A549 (cell line): ENCODE measurements around the gene NXPH4.

ENCODE experiments used
- BHLHE40 ChIP-seq: IDR thresholded peaks from 2 replicates; pipeline ENCODE4 v1.6.1; 2012; ENCODE audit warnings: low read depth, low read length, inconsistent platforms
- CBX2 ChIP-seq: fragments of 200-600 bp; sonication (generic); IDR thresholded peaks from 2 replicates; pipeline ENCODE4 v1.6.1; 2016; ENCODE audit warnings: low read depth, mild to moderate bottlenecking, borderline replicate concordance
- E2F6 ChIP-seq: IDR thresholded peaks from 2 replicates; pipeline ENCODE4 v1.6.1; 2012; ENCODE audit warnings: low read depth, borderline replicate concordance
- EP300 ChIP-seq, 2 experiments: fragments of >200 bp; sonication (Bioruptor Twin); formaldehyde crosslinking; IDR thresholded peaks; 2 replicates in 1 of 2; 3 replicates in 1 of 2; pipeline ENCODE4 v1.6.1; 2016 to 2017
- HES2 ChIP-seq: fragments of >200 bp; sonication (Bioruptor Twin); formaldehyde crosslinking; IDR thresholded peaks from 2 replicates; pipeline ENCODE4 v1.6.1; 2016
- HEYL ChIP-seq: fragments of 250-450 bp; sonication (Bioruptor Pico); IDR thresholded peaks from 2 replicates; pipeline ENCODE4 v1.8.0; 2021; ENCODE audit warnings: mild to moderate bottlenecking, moderate library complexity
- HMGXB4 ChIP-seq: fragments of 250-450 bp; sonication (Bioruptor Pico); IDR thresholded peaks from 2 replicates; pipeline ENCODE4 v1.5.0; 2021; ENCODE audit warnings: mild to moderate bottlenecking, moderate library complexity, borderline replicate concordance
- MAFK ChIP-seq: fragments of 450-650 bp; IDR thresholded peaks from 2 replicates; pipeline ENCODE4 v1.6.1; 2014; ENCODE audit not compliant: partially characterized antibody
- MAX ChIP-seq: IDR thresholded peaks from 2 replicates; pipeline ENCODE4 v1.6.1; 2012
- NFE2L2 ChIP-seq: fragments of 150-350 bp; conservative IDR thresholded peaks from 2 replicates; pipeline ENCODE4 v1.6.1; 2014; ENCODE audit warnings: low read length
- NR3C1 ChIP-seq: fragments of >200 bp; sonication (Bioruptor Twin); formaldehyde crosslinking; IDR thresholded peaks from 3 replicates; pipeline ENCODE4 v1.6.1; 2017
- POLR2A ChIP-seq: IDR thresholded peaks from 2 replicates; pipeline ENCODE4 v1.6.1; 2012; ENCODE audit warnings: mild to moderate bottlenecking, low read length
- SREBF2 ChIP-seq: fragments of 450-650 bp; IDR thresholded peaks from 2 replicates; pipeline ENCODE4 v1.6.1; 2014; ENCODE audit warnings: mild to moderate bottlenecking, moderate library complexity
- TF ChIP-seq, protein P1 (sequence below): fragments of >200 bp; sonication (Bioruptor Twin); formaldehyde crosslinking; IDR thresholded peaks from 3 replicates; pipeline ENCODE4 v1.5.1; 2016

DNA sequence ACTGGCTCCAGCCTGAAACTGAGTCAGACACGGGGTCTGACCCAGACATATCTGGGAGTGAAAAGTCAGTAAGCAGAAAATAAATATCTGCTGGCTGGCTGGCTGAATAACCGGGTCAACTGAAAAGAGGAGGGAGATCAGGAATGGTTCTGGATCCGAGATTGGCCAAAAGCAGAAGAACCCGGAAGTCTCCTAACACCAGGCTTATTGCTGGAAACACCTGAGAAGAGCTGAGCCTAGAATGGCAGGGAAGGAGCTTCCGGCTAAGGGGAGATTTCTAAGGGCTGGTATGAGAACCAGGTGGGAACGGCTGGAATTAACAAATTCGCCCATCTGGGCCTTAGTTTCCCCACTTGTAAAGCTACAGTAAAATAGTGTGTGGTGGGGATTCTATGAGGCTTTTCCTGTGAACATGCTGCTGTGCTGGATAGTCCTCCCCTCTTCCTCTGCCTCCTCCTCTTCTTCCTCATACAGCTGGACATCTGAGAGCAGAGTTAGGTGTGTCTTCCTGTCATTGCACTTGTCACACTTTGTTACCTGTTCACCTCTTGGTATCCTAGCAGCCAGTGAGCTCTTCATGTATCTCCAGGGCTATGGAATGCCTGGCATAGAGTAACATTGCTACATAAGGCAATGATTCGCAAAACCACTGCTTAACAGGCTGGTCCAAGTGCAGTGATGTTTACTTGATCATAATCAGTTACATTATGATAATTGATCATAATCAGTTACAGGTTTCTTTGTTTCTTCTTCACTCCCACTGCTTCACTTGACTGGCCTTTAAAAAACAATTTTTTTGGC lies 10.9 kb downstream of the NXPH4 start:
- no peak for TF ChIP-seq BHLHE40
- no peak for TF ChIP-seq POLR2A
- no peak for TF ChIP-seq HES2
- TF ChIP-seq, protein P1, sequence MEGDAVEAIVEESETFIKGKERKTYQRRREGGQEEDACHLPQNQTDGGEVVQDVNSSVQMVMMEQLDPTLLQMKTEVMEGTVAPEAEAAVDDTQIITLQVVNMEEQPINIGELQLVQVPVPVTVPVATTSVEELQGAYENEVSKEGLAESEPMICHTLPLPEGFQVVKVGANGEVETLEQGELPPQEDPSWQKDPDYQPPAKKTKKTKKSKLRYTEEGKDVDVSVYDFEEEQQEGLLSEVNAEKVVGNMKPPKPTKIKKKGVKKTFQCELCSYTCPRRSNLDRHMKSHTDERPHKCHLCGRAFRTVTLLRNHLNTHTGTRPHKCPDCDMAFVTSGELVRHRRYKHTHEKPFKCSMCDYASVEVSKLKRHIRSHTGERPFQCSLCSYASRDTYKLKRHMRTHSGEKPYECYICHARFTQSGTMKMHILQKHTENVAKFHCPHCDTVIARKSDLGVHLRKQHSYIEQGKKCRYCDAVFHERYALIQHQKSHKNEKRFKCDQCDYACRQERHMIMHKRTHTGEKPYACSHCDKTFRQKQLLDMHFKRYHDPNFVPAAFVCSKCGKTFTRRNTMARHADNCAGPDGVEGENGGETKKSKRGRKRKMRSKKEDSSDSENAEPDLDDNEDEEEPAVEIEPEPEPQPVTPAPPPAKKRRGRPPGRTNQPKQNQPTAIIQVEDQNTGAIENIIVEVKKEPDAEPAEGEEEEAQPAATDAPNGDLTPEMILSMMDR = no peak
- no peak for TF ChIP-seq E2F6
- no peak for TF ChIP-seq NFE2L2
- TF ChIP-seq CBX2 = no peak
- TF ChIP-seq HEYL = no peak
- no peak for TF ChIP-seq NR3C1
- no peak for TF ChIP-seq MAX
- no peak for TF ChIP-seq MAFK
- no peak for TF ChIP-seq SREBF2
- TF ChIP-seq HMGXB4 (CRISPR knock-in tag) = no peak
- no peak for TF ChIP-seq EP300 (IDR thresholded peaks at IDR 0.05)
